Fibroblast of pulmonary artery (primary cell): ENCODE results near the gene TCEANC2.

Source experiments
- DNase-seq: peaks from one replicate; pipeline ENCODE4 v3.0.0-alpha.2; 2010; ENCODE audit warnings: low read depth
- H3K4me3 ChIP-seq: replicated peaks from 2 replicates; pipeline ENCODE4 v1.5.1; 2011; ENCODE audit warnings: low read depth, mild to moderate bottlenecking, control low read depth, low read length, moderate library complexity
- TF ChIP-seq, protein P1 (sequence below): IDR thresholded peaks from 2 replicates; pipeline ENCODE4 v1.5.1; 2011; ENCODE audit warnings: mild to moderate bottlenecking, control low read depth, low read length, inconsistent platforms; ENCODE audit errors: missing control alignments

The TCEANC2 gene

DNA sequence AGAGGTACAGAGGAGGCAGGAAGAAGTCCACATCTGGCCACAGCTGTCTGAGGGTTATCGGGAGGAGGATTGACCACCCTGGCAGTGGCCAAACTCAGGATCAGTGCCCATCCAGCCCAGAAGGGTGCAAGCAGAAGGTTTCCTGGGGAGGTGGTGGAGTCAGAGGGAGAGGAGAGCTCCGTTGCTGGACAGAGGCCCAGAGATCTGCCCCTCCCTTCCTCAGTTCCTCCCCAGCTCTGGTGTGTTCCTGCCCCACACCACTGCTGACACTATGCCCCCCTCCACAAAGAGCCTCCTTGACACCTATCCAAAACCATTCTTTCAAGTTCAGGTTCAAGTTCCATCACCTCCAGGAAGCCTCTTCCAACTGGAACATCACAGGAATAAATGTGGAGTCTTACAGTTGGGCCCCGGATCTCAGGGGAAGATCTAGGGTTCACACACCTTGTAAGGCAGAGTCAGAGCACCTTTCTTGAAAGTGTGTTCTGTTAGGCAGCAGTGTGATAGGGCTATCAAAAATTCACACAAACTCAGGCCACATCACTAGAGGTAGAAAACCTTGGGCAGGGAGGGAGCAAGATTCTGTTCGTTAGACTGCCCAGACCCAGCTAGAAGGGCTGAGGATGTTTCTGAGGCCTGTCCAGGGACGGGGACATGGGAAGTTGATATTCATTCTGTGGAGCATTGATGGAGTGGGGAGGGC is 42.8 kb upstream of the TCEANC2 start:
- TF ChIP-seq, protein P1, sequence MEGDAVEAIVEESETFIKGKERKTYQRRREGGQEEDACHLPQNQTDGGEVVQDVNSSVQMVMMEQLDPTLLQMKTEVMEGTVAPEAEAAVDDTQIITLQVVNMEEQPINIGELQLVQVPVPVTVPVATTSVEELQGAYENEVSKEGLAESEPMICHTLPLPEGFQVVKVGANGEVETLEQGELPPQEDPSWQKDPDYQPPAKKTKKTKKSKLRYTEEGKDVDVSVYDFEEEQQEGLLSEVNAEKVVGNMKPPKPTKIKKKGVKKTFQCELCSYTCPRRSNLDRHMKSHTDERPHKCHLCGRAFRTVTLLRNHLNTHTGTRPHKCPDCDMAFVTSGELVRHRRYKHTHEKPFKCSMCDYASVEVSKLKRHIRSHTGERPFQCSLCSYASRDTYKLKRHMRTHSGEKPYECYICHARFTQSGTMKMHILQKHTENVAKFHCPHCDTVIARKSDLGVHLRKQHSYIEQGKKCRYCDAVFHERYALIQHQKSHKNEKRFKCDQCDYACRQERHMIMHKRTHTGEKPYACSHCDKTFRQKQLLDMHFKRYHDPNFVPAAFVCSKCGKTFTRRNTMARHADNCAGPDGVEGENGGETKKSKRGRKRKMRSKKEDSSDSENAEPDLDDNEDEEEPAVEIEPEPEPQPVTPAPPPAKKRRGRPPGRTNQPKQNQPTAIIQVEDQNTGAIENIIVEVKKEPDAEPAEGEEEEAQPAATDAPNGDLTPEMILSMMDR: no peak
- no peak for DNase-seq
- H3K4me3 ChIP-seq: no peak overlapping the region

DNA sequence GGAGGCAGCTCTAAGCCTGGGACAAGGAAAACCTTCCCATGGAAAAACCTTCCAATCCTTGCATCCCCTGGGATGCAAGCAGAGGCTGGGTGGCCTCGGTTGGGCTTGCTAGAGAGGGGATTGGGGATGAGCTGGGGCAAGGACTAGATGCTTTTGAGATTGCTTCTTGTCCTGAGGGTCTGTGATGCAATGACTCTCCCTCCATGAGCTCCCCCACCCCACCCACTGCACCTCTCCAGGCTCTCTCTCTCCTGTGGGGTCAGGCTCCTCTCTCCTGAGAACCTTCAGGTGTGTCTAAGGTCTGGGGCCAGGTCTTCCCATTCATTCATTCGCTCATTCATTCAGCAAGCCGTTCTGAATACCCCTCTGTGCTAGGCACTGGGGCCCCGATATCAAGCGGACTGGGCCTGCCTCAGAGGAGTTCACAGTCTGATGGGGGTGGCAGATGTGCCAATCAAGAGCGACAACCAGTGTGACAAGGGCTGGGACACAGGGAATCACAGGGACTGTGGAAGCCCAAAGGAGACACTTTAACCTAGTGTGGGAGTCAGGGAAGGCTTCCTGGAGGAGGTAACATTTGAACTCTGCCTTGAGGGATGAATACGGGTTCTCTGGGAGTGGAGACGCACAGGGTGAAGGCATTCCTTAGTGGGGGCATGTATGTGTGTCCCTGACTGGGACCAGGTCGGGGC is 41.9 kb upstream of the TCEANC2 start:
- TF ChIP-seq, protein P1: no peak

DNA sequence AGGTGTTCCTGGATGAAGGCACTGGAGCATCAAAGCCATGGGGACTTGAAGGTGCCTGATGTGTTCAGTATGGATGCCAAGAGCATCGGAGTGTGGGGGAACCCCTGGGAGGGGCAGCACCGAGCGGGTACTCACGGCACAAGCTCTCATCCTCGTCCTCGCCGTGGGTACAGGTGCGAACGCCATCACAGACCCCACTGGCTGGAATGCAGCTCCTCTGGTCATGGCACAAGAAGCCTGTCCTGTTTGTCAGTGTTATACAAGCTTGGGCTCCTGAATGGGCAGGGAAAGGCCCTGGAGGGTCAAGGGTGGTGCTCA is 41.4 kb upstream of the TCEANC2 start:
- no peak overlapping the region for H3K4me3 ChIP-seq
- no peak for DNase-seq
- TF ChIP-seq, protein P1: no peak

More for the DNA sequence above, 41.9 kb upstream of the TCEANC2 start:
- no peak overlapping the region for H3K4me3 ChIP-seq
- DNase-seq: no peak

DNA sequence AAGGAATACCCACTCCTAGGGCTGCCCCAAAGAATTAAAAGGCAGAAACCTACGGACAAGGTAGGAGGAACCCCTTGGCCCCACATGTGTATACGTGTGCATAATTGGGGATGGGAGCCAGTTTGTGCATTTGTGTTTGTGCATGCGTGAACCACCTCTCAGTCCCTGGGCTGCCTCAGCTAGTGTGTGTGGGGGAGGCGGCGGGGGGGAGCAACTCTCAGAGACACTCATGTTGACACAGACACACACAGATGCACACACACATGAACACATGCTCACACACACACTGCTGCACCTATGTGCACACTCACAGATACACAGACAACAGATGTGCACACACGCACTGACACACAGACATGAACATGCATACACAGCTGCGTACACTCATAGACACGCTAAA is 40.5 kb upstream of the TCEANC2 start:
- TF ChIP-seq, protein P1: no peak
- no peak overlapping the region for H3K4me3 ChIP-seq
- no peak for DNase-seq

DNA sequence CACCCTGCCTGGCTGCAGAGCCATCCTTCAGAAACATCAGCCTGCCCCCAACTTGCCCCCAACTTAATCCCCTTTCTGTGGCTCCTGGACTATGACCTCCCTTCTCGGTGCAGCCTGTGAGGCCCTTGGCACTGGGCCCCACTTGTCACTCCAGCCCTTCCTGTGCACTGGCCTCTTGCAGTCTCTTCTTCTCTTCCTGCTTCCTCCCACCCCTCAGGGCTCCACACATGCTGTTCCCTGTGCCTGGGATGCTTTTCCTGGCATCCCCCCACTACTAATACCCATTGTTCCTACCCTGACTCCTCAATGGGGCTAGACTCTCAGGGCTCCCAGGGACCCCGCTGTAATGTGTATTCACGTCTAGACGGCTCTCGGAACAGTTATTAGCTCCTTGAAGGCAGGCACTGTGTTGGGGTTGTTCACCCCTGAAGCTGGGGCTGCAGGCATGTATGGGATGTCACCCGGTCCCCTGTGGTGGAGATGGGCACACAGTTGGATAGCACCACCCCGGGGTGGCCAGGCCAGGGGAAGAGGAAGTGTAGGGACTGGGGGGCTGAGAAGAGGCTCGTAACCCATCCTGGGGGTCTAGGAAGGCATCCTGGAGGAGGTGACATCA is 39.9 kb upstream of the TCEANC2 start:
- no peak for DNase-seq
- TF ChIP-seq, protein P1: no peak
- no peak overlapping the region for H3K4me3 ChIP-seq

DNA sequence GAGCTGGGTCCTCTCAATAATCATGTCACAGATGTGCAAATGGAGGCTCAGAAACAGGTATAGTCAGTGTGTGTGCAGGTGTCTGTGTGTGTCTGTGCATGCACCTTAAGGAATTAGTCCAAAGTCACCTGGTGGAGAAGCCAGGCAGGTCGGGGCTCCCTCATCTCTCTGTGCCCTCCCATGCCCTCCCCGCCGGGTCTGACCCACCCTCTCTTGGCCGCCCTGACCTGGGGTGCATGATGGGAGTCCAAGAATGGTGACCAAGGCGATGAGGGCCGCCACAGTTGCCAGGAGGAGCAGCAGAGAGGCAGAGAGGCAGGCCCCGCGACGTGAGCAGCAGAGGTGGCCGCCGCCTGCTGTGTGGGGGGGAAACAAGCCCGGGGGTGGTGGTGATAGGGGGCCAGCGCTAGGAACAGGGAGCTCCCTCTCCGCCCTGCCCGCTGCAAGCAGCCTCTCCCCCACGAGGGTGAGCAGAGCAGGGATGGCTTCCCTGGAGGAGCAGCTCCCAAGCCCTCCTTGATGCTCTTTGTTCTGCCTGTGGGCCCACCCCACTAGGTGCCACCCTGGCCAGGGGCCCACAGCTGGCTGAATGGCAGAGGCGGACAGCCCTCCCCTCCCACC is 39.3 kb upstream of the TCEANC2 start:
- H3K4me3 ChIP-seq: no peak overlapping the region
- TF ChIP-seq, protein P1: no peak
- no peak for DNase-seq
